ENCODE data around the gene CNOT1.

Gene CNOT1

DNA sequence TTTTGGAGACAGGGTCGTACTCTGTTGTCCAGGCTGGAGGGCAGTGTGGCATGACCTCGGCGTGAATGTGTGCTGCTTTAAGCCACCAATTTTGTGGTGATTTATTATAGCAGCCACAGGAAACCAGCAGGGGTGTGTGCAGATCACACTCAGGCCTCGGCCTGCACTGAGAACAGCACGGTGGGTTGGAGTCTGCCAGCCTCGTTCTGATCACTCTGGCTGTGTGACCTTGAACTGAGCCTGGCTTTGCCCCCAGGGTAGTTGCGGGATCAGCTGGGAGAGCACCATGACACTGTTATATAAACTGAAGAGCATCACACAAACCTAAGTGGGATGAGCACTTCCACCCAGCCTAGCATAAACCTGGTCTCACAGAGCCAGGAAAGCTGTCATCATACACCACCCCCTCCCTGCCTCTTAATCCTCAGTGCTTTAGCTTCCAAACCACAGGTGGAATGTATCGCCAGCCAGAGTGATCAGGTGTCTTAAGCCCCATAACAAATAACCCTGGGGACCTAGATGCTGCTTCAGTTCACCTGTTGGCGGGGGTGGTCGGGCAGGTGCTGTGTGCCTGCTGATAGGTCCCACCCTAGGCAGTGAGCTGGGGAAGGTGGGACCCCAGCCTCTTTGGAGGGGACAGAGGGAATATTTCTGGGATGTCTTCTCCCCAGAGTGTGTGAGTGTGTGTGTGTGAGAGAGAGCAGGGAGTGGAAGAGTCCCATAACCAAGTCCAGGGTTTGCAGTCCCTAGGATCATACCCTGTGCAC, 158.2 kb downstream of the CNOT1 start:
- no peak for DNase-seq (ENCODE audit: low read depth in 1 of 2, low spot score in 1 of 2)
- no peak overlapping the region for H3K4me3 ChIP-seq (replicated peaks; ENCODE audit: insufficient read depth, low read length)
- H3K27ac ChIP-seq (replicated peaks): no peak overlapping the region
- peaks cover 13% of the 10 kb centered on the region for H3K27me3 ChIP-seq (ENCODE audit: insufficient read depth, poor library complexity, severe bottlenecking)
- TF ChIP-seq GABPA (IDR thresholded peaks at IDR 0.05; ENCODE audit: low read depth) (no peak), SPI1 (IDR thresholded peaks at IDR 0.05; ENCODE audit: borderline replicate concordance, low read depth) (no peak), POLR2AphosphoS5 (IDR thresholded peaks at IDR 0.05; ENCODE audit: low read depth) (no peak)
- TF ChIP-seq, protein P1, sequence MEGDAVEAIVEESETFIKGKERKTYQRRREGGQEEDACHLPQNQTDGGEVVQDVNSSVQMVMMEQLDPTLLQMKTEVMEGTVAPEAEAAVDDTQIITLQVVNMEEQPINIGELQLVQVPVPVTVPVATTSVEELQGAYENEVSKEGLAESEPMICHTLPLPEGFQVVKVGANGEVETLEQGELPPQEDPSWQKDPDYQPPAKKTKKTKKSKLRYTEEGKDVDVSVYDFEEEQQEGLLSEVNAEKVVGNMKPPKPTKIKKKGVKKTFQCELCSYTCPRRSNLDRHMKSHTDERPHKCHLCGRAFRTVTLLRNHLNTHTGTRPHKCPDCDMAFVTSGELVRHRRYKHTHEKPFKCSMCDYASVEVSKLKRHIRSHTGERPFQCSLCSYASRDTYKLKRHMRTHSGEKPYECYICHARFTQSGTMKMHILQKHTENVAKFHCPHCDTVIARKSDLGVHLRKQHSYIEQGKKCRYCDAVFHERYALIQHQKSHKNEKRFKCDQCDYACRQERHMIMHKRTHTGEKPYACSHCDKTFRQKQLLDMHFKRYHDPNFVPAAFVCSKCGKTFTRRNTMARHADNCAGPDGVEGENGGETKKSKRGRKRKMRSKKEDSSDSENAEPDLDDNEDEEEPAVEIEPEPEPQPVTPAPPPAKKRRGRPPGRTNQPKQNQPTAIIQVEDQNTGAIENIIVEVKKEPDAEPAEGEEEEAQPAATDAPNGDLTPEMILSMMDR (IDR thresholded peaks at IDR 0.05; ENCODE audit: insufficient read depth, low read length): no peak
- TF ChIP-seq, protein P2, sequence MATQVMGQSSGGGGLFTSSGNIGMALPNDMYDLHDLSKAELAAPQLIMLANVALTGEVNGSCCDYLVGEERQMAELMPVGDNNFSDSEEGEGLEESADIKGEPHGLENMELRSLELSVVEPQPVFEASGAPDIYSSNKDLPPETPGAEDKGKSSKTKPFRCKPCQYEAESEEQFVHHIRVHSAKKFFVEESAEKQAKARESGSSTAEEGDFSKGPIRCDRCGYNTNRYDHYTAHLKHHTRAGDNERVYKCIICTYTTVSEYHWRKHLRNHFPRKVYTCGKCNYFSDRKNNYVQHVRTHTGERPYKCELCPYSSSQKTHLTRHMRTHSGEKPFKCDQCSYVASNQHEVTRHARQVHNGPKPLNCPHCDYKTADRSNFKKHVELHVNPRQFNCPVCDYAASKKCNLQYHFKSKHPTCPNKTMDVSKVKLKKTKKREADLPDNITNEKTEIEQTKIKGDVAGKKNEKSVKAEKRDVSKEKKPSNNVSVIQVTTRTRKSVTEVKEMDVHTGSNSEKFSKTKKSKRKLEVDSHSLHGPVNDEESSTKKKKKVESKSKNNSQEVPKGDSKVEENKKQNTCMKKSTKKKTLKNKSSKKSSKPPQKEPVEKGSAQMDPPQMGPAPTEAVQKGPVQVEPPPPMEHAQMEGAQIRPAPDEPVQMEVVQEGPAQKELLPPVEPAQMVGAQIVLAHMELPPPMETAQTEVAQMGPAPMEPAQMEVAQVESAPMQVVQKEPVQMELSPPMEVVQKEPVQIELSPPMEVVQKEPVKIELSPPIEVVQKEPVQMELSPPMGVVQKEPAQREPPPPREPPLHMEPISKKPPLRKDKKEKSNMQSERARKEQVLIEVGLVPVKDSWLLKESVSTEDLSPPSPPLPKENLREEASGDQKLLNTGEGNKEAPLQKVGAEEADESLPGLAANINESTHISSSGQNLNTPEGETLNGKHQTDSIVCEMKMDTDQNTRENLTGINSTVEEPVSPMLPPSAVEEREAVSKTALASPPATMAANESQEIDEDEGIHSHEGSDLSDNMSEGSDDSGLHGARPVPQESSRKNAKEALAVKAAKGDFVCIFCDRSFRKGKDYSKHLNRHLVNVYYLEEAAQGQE (IDR thresholded peaks at IDR 0.05; ENCODE audit: insufficient replicate concordance, low read depth): no peak
